Stomach smooth muscle (tissue), 2 donors: ENCODE results near the gene NTN4.

Experiments
- H3K27ac ChIP-seq: one replicate; pipeline ENCODE4 v1.7.0; 2013; ENCODE audit warnings: mild to moderate bottlenecking, low read length, inconsistent platforms
- H3K27me3 ChIP-seq, 2 donors: one replicate each; pipeline ENCODE4 v1.7.0; 2013; ENCODE audit warnings: low read length in 2 of 2; ENCODE audit not compliant: insufficient read depth in 2 of 2, control insufficient read depth in 1 of 2
- H3K36me3 ChIP-seq, 2 donors: one replicate each; pipeline ENCODE4 v1.7.0; 2013; ENCODE audit warnings: low read length in 2 of 2; ENCODE audit not compliant: control insufficient read depth in 2 of 2, insufficient read depth in 2 of 2
- H3K4me1 ChIP-seq: one replicate; pipeline ENCODE4 v1.7.0; 2013; ENCODE audit warnings: low read length; ENCODE audit not compliant: control insufficient read depth, insufficient read depth
- H3K4me3 ChIP-seq, 2 donors: one replicate each; pipeline ENCODE4 v1.7.0; 2013; ENCODE audit warnings: low read length in 2 of 2
- H3K9ac ChIP-seq, 2 donors: one replicate each; pipeline ENCODE4 v1.7.0; 2013; ENCODE audit warnings: low read length in 2 of 2, mild to moderate bottlenecking in 1 of 2
- H3K9me3 ChIP-seq, 2 donors: one replicate each; pipeline ENCODE4 v1.7.0; 2013; ENCODE audit warnings: low read length in 2 of 2; ENCODE audit not compliant: control insufficient read depth in 2 of 2
- donor health status: healthy.
- donor health status: Pancreatic carcinoma.

Gene NTN4

GRCh38 chr12:95640516-95640915 is 150.0 kb downstream of the NTN4 start:
- H3K36me3 ChIP-seq, result no peaks in the 10 kb centered on the region
- peaks cover 4% of the 10 kb centered on the region for H3K4me1 ChIP-seq
- no peak overlapping the region for H3K27ac ChIP-seq
- H3K9ac ChIP-seq, result no peak overlapping the region
- H3K9me3 ChIP-seq, result no peaks in the 10 kb centered on the region
- no peaks in the 10 kb centered on the region for H3K27me3 ChIP-seq
- H3K4me3 ChIP-seq, result no peak overlapping the region

GRCh38 chr12:95637471-95638155 is 153.0 kb downstream of the NTN4 start:
- Histone ChIP-seq H3K36me3 (no peaks in the 10 kb centered on the region), H3K4me1 (peaks cover 12% of the 10 kb centered on the region), H3K4me3 (no peak overlapping the region), H3K9ac (no peak overlapping the region), H3K27me3 (no peaks in the 10 kb centered on the region), H3K9me3 (no peaks in the 10 kb centered on the region), H3K27ac (no peak overlapping the region)

GRCh38 chr12:95637010-95637409 is 153.6 kb downstream of the NTN4 start:
- Histone ChIP-seq H3K4me3 (no peak overlapping the region), H3K9me3 (no peaks in the 10 kb centered on the region), H3K27ac (no peak overlapping the region), H3K4me1 (peaks cover 12% of the 10 kb centered on the region), H3K36me3 (no peaks in the 10 kb centered on the region), H3K9ac (no peak overlapping the region), H3K27me3 (no peaks in the 10 kb centered on the region)

GRCh38 chr12:95634622-95635621 is 155.6 kb downstream of the NTN4 start:
- H3K9ac ChIP-seq, result no peak overlapping the region
- no peaks in the 10 kb centered on the region for H3K36me3 ChIP-seq
- no peak overlapping the region for H3K4me3 ChIP-seq
- no peaks in the 10 kb centered on the region for H3K27me3 ChIP-seq
- H3K9me3 ChIP-seq, result no peaks in the 10 kb centered on the region
- no peak overlapping the region for H3K27ac ChIP-seq
- H3K4me1 ChIP-seq, result peaks cover 12% of the 10 kb centered on the region

- Histone ChIP-seq H3K4me1 (peaks cover 12% of the 10 kb centered on the region), H3K9ac (no peak overlapping the region), H3K27ac (no peak overlapping the region), H3K27me3 (no peaks in the 10 kb centered on the region), H3K36me3 (no peaks in the 10 kb centered on the region), H3K4me3 (no peak overlapping the region), H3K9me3 (no peaks in the 10 kb centered on the region)
These were observed 156.7 kb downstream of the NTN4 start for GRCh38 chr12:95633732-95634465.

- H3K27ac ChIP-seq, result no peak overlapping the region
- no peak overlapping the region for H3K9ac ChIP-seq
- H3K9me3 ChIP-seq, result no peaks in the 10 kb centered on the region
- no peaks in the 10 kb centered on the region for H3K27me3 ChIP-seq
- peaks cover 12% of the 10 kb centered on the region for H3K4me1 ChIP-seq
- H3K4me3 ChIP-seq, result no peak overlapping the region
- H3K36me3 ChIP-seq, result no peaks in the 10 kb centered on the region
These were observed 157.4 kb downstream of the NTN4 start for GRCh38 chr12:95633049-95633731.

- no peak overlapping the region for H3K27ac ChIP-seq
- peaks cover 8% of the 10 kb centered on the region for H3K4me1 ChIP-seq
- no peaks in the 10 kb centered on the region for H3K9me3 ChIP-seq
These were observed 160.1 kb downstream of the NTN4 start for GRCh38 chr12:95630496-95630895.

GRCh38 chr12:95629392-95629791 is 161.2 kb downstream of the NTN4 start:
- Histone ChIP-seq H3K4me3 (no peak overlapping the region), H3K27ac (no peak overlapping the region), H3K4me1 (peaks cover 10% of the 10 kb centered on the region), H3K36me3 (no peaks in the 10 kb centered on the region), H3K27me3 (no peaks in the 10 kb centered on the region), H3K9me3 (no peaks in the 10 kb centered on the region), H3K9ac (no peak overlapping the region)

More at GRCh38 chr12:95630496-95630895, 160.1 kb downstream of the NTN4 start:
- no peak overlapping the region for H3K4me3 ChIP-seq
- no peak overlapping the region for H3K9ac ChIP-seq
- no peaks in the 10 kb centered on the region for H3K36me3 ChIP-seq
- H3K27me3 ChIP-seq, result no peaks in the 10 kb centered on the region

- Histone ChIP-seq H3K27ac (no peak overlapping the region), H3K36me3 (no peaks in the 10 kb centered on the region), H3K9me3 (no peaks in the 10 kb centered on the region), H3K9ac (no peak overlapping the region), H3K27me3 (no peaks in the 10 kb centered on the region), H3K4me3 (no peak overlapping the region), H3K4me1 (peaks cover 11% of the 10 kb centered on the region)
These were observed 163.7 kb downstream of the NTN4 start for GRCh38 chr12:95626854-95627253.

GRCh38 chr12:95625012-95625411 is 165.6 kb downstream of the NTN4 start:
- H3K9ac ChIP-seq, result no peak overlapping the region
- no peaks in the 10 kb centered on the region for H3K36me3 ChIP-seq
- no peak overlapping the region for H3K27ac ChIP-seq
- no peaks in the 10 kb centered on the region for H3K27me3 ChIP-seq
- H3K4me3 ChIP-seq, result no peak overlapping the region
- no peaks in the 10 kb centered on the region for H3K9me3 ChIP-seq
- peaks cover 11% of the 10 kb centered on the region for H3K4me1 ChIP-seq
